ENCODE data around the gene LYPD8. TPM values are rescaled to one million over a fixed set of nuclear protein-coding genes. Genes with fewer than 3 reads are reported as not detected.

The LYPD8 gene
- total RNA-seq, 1 donor from 2014 or later = not detected

- DNase-seq (ENCODE audit: extremely low spot score, unreplicated experiment) = no peak
- Mint-ChIP-seq H3K36me3 (no peaks in the 10 kb centered on the region), H3K27ac (no peak overlapping the region), H3K4me1 (ENCODE audit: unreplicated experiment) (no peaks in the 10 kb centered on the region), H3K4me3 (no peak overlapping the region), H3K27me3 (no peaks in the 10 kb centered on the region), H3K9me3 (peaks cover 4% of the 10 kb centered on the region)
- no peak for TF ChIP-seq CTCF (conservative IDR thresholded peaks at IDR 0.05)
Measured at GRCh38 chr1:248787430-248787829, 31.9 kb upstream of the LYPD8 start.

GRCh38 chr1:248786156-248786555 lies 30.6 kb upstream of the LYPD8 start:
- H3K4me1 Mint-ChIP-seq (ENCODE audit: unreplicated experiment) = no peaks in the 10 kb centered on the region
- H3K4me3 Mint-ChIP-seq = no peak overlapping the region
- peaks cover 6% of the 10 kb centered on the region for H3K9me3 Mint-ChIP-seq
- no peaks in the 10 kb centered on the region for H3K36me3 Mint-ChIP-seq
- DNase-seq (ENCODE audit: extremely low spot score, unreplicated experiment) = no peak
- TF ChIP-seq CTCF (conservative IDR thresholded peaks at IDR 0.05) = no peak
- no peaks in the 10 kb centered on the region for H3K27me3 Mint-ChIP-seq
- H3K27ac Mint-ChIP-seq = no peak overlapping the region

GRCh38 chr1:248783367-248783766 lies 27.8 kb upstream of the LYPD8 start:
- H3K9me3 Mint-ChIP-seq = peaks cover 6% of the 10 kb centered on the region
- no peak for DNase-seq (ENCODE audit: extremely low spot score, unreplicated experiment)
- no peak overlapping the region for H3K4me3 Mint-ChIP-seq
- no peaks in the 10 kb centered on the region for H3K36me3 Mint-ChIP-seq
- no peaks in the 10 kb centered on the region for H3K4me1 Mint-ChIP-seq (ENCODE audit: unreplicated experiment)
- no peak for TF ChIP-seq CTCF (conservative IDR thresholded peaks at IDR 0.05)
- no peak overlapping the region for H3K27ac Mint-ChIP-seq
- H3K27me3 Mint-ChIP-seq = no peaks in the 10 kb centered on the region

- Mint-ChIP-seq H3K4me1 (ENCODE audit: unreplicated experiment) (no peaks in the 10 kb centered on the region), H3K4me3 (no peak overlapping the region), H3K36me3 (no peaks in the 10 kb centered on the region), H3K9me3 (peaks cover 10% of the 10 kb centered on the region), H3K27ac (no peak overlapping the region), H3K27me3 (no peaks in the 10 kb centered on the region)
- TF ChIP-seq CTCF (conservative IDR thresholded peaks at IDR 0.05) = no peak
- DNase-seq (ENCODE audit: extremely low spot score, unreplicated experiment) = no peak
Measured at GRCh38 chr1:248782416-248783141, 27.0 kb upstream of the LYPD8 start.

- no peaks in the 10 kb centered on the region for H3K27me3 Mint-ChIP-seq
Measured at GRCh38 chr1:248779350-248779749, 23.8 kb upstream of the LYPD8 start.

More at GRCh38 chr1:248779350-248779749, 23.8 kb upstream of the LYPD8 start:
- Mint-ChIP-seq H3K27ac (no peak overlapping the region), H3K4me1 (ENCODE audit: unreplicated experiment) (no peaks in the 10 kb centered on the region), H3K4me3 (no peak overlapping the region), H3K9me3 (peaks cover 15% of the 10 kb centered on the region), H3K36me3 (no peaks in the 10 kb centered on the region)
- no peak for DNase-seq (ENCODE audit: extremely low spot score, unreplicated experiment)
- TF ChIP-seq CTCF (conservative IDR thresholded peaks at IDR 0.05) = no peak
